GM10847 (cell line): Measurements from ENCODE around the gene PPFIA4.

ENCODE experiments used
- POLR2A ChIP-seq: IDR thresholded peaks from 2 replicates; pipeline ENCODE4 v1.6.1; 2011; ENCODE audit not compliant: insufficient read length; ENCODE audit errors: extremely low read depth

Gene PPFIA4

DNA sequence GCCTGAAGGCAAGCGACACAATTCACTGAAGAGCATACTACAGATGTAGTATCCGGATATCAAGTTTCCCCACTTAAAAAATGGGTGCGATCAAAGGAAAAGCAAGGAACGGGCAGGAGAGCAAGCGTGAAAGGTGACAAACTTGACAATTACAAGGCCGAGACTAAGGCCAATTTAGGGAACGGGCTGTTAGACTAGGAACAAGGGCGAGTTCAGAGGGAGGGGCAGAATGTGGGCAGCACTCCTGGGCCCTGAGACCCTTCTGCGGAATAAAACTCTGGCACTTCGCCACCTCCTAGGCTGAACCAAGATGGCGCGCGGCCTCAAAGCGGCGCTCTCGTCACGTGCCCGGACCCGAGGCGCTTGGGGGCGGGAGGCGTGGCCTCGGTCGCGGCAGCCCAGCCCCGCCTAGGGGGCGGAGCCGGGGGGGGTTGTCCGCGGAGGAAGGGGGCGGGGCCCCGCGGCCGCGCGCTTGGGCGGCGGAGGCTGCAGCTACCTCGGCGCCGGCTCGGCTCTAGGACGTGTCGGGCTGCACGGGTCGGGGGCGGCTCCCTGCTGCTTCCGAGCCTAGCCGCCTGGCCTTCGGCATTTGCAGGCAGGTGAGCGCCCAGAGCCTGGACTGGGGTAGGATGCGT, at the start of gene PPFIA4:
Gene PPFIA4, plus strand, starts transcription at position 461 of the 635 bp plus-strand sequence. CDS start 12,518 bp downstream, outside the sequence.
- TF ChIP-seq POLR2A: no peak

DNA sequence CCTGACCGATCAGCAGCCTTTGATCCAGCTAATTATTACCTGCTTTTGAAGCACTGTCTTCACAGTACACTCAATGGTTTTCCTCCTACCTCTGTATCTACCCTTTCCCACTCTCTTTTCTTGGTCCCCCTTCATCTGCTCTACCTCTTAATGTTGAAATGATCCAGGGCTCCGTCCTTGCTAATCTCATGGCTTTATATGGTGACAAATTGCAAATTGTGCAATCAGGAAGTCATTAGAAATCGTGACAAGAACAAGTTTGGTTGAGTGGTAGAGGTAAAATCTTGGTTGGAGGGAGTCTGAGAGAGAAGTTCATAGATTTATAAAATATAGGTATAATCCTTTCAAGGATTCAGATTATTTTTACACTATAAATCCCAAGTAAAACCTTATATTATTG, 49.7 kb upstream of the PPFIA4 start:
- no peak for TF ChIP-seq POLR2A

DNA sequence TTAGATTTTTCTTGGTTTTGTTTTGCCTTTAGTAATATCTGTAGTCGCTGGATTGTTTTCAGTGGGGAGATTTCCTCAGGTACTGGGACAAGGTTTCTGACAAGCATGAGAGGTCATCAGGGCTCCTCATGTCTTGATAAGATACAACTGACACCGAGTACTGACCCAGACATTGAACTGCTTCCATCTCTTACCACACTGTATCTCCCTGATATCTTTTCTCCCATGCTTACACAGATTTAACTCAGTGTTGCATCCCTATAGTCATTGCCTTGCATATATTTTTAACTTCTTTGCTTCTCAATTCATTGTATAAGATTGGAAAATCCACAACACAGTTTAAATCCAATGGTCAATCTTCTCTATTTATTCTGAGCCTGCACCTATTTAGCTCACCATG, 46.8 kb upstream of the PPFIA4 start:
- no peak for TF ChIP-seq POLR2A

GRCh38 chr1:202981939-202982338, 44.4 kb upstream of the PPFIA4 start:
- TF ChIP-seq POLR2A: no peak

GRCh38 chr1:202982715-202983430, 43.4 kb upstream of the PPFIA4 start:
- no peak for TF ChIP-seq POLR2A

GRCh38 chr1:202987255-202987654, 39.0 kb upstream of the PPFIA4 start:
- TF ChIP-seq POLR2A: no peak

DNA sequence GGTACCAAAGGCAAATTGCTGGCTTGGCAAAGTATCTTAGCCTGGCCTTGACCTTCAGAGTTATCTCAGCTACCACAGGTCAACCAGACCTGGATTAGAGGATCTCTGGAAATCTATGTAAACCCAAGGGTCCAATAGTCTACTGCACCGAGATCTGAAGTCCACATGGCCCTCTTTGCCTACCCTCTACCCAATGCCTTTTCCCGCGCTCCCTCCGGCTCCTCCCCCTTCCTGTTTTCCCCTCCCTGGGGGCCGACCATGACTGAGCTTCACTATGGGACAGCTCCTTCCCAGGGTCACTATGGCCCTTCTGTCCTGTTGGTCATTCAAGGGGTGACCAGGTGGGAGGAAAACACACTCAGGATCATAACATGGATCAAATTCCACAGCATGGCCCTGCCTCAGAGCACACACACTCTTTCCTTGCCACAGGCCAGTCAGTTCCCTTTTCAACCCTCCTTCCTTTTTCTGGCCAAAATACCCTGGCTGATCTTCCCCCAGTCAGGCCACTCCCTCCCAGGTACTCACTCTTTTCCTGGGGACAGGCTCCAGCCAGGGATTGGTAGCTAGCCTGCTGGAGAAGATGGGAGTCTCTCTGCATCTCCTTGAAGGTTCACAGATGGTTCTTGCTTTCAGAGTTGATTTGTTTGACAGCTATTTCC, 38.2 kb upstream of the PPFIA4 start:
- TF ChIP-seq POLR2A: no peak

DNA sequence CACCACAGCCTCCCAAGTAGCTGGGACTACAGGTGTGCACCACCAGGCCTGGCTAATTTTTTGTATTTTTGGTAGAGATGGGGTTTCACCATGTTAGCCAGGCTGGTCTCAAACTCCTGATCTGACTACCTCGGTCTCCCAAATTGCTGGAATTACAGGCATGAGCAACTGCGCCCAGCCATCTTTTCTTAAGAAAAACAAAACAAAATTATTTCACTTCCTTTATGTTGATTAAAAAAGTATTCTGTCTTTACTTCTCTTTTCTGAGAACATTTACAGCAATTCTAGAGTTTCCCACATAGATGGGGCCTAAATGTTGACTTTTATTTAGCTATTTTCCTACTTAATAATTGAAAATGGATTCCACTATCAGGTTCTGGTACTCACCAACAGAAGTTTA, 36.4 kb upstream of the PPFIA4 start:
- TF ChIP-seq POLR2A: no peak

DNA sequence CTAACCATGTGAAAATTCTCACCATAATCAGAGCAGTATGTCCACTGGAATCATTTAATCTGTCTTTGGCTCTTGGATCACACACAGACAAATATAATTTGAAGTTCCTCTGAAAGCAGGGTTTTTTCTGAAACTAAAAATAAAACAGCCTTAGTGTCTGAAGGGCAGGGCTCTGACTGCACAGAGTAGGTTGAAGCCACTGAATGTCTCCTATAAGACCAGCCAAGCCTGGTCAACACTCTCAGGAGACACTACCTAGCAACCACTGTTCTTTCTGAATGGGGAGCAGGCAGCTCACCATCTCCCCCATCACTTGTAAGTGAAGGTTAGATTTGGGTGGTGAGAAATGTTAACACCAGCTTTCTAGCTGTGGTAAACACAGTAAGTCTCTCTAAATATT, 35.2 kb upstream of the PPFIA4 start:
- TF ChIP-seq POLR2A: no peak

DNA sequence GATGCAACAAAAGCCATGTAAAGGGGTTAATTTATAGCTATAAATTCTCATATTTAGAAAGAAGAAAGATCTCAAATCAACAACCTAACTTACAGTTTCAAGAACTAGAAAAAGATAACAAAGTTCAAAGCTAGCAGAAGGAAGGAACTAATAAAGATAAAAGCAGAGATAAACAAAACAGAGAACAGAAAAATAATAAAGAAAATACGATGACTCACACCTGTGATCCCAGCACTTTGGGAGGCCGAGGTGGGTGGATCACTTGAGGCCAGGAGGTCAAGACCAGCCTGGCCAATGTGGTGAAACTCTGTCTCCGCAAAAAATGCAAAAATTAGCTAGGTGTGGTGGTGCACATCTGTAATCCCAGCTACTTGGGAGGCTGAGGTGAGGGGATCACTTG, 31.5 kb upstream of the PPFIA4 start:
- no peak for TF ChIP-seq POLR2A

DNA sequence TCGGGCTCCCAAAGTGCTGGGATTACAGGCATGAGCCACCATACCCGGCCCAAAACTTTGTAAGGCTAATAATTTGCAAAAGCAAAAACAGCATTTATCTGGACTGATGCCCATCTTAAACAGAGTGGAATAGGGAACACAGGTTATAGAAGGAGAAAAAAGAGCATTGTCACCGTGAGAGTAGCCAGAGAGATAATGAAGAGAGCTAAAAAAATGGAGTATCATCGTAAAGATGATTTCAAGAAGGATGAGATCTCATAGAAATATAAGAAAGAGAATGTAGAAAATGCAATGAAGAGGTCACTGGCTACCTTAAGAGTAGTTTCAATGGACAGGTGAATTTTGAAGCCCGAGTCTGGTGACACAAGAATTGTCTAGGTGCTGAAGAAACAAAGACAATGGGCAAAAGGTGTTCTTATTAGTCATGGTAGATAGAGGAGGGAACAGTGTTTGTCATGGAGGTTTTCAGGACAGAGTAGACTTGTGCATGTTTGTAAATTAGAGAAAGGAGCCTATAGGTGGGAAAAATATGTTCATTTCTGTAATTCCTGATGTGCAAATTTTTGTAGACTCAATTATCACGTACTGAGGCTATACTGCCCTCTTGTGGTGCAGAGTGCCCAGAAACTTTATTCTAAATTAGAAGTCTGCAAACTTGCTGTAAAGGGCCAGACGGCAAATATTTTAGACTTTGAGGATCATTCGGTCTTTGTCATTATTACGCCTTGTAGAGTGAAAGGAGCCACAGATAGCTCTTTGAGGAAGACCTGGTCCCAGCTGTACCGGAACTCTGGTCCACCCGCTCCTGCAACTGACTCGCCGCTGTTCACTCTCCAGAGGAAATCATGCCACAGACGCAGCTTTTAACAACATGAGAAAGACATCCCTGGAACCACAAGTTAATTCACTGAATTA, 27.2 kb upstream of the PPFIA4 start:
- no peak for TF ChIP-seq POLR2A

GRCh38 chr1:203000217-203000944, 25.9 kb upstream of the PPFIA4 start:
- no peak for TF ChIP-seq POLR2A

DNA sequence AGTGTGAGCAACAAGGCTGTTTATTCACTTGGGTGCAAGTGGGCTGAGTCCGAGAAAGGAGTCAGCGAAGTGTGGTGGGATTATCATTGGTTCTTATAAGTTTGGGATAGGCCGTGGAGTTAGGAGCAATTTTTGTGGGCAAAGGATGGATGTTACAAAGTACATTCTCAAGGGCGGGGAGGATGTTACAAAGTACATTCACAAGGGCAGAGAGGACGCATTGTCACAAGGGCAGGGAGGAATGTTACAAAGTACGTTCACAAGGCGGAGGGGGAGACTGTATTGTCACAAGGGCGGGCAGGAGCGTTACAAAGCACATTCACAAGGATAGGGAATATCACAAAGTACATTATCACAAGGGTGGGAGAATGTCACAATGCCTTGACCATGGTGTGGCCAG, 24.3 kb upstream of the PPFIA4 start:
- no peak for TF ChIP-seq POLR2A

- no peak for TF ChIP-seq POLR2A
Measured at GRCh38 chr1:203002951-203003350, 23.3 kb upstream of the PPFIA4 start.
